K562 (cell line): Measurements from ENCODE around the gene PRDM8. TPM values are rescaled to one million over a fixed set of nuclear protein-coding genes. Genes with fewer than 3 reads are reported as not detected.

Experiments
- ATAC-seq: fragments of 200-7000 bp; cut with Tn5 transposase; 3 replicates; pipeline ENCODE4 v1.9.1; 2020; ENCODE audit warnings: moderate library complexity
- BruUV-seq: library from RNA; stranded (reverse); fragments of 400-500 nt; replicated peaks from 2 replicates; lab custom pipeline; 2021; lab: Mats Ljungman, UMichigan
- CTCF ChIA-PET: fragments of 300-600 bp; formaldehyde crosslinking; extraction: SDS; loops from one replicate; lab custom pipeline; 2021; ENCODE audit warnings: low intra/inter-chr PET ratio; lab: Yijun Ruan, JAX
- POLR2A ChIA-PET: fragments of 300-600, 350-650 bp; sonication (Branson Sonifier 250); formaldehyde crosslinking; extraction: SDS; loops from one replicate; lab custom pipeline; 2021; ENCODE audit warnings: antibody characterized with exemption, inconsistent platforms; lab: Yijun Ruan, JAX
- DNase-seq, 4 experiments: peaks; one replicate each; pipeline versions ENCODE4 v3.0.0 to v3.0.0-alpha.2; 2011 to 2018; ENCODE audit warnings: low spot score in 3 of 4, mixed read lengths in 3 of 4; ENCODE audit errors: extremely low read depth in 1 of 4
- FAIRE-seq: peaks from 2 replicates; lab custom pipeline; 2011; peaks lifted over from hg19 to GRCh38; lab: Jason Lieb, UNC
- H2AFZ ChIP-seq: 2 replicates; pipeline ENCODE4 v1.6.0; 2011; ENCODE audit warnings: low read depth, low read length, control low read depth, inconsistent platforms
- H3K27ac ChIP-seq: fragments of 200-600 bp; 3 replicates; pipeline ENCODE4 v1.8.0; 2011; ENCODE audit warnings: low read depth, mild to moderate bottlenecking, control low read depth, inconsistent platforms, low read length, moderate library complexity, mixed read lengths; ENCODE audit errors: extremely low read depth
- H3K27me3 ChIP-seq, 2 experiments: fragments of 300-600 bp in 1 of 2; 2 replicates in 1 of 2; 3 replicates in 1 of 2; pipeline versions ENCODE4 v1.6.0 to v1.8.0; 2011; ENCODE audit warnings: inconsistent platforms in 2 of 2, low read length in 2 of 2, mild to moderate bottlenecking in 1 of 2, mixed read lengths in 1 of 2, moderate library complexity in 1 of 2; ENCODE audit not compliant: control insufficient read depth in 2 of 2, insufficient read depth in 2 of 2
- H3K36me3 ChIP-seq: fragments of 300-600 bp; 3 replicates; pipeline ENCODE4 v1.8.0; 2011; ENCODE audit warnings: mild to moderate bottlenecking, low read length, inconsistent platforms; ENCODE audit not compliant: control insufficient read depth, insufficient read depth
- H3K4me1 ChIP-seq, 2 experiments: fragments of 200-600 bp in 1 of 2; replicated peaks in 1 of 2; 2 replicates in 1 of 2; 3 replicates in 1 of 2; pipeline versions ENCODE4 v1.5.1 to v1.8.0; 2011; ENCODE audit warnings: inconsistent platforms in 2 of 2, low read length in 2 of 2, mild to moderate bottlenecking in 1 of 2, mixed read lengths in 1 of 2, moderate library complexity in 1 of 2; ENCODE audit not compliant: control insufficient read depth in 2 of 2, insufficient read depth in 2 of 2
- H3K4me2 ChIP-seq: 2 replicates; pipeline ENCODE4 v1.6.1; 2011; ENCODE audit warnings: low read length, control low read depth, inconsistent platforms, mixed read lengths; ENCODE audit not compliant: insufficient read depth
- H3K4me3 ChIP-seq: fragments of 200-600 bp; sonication (generic), shearing (Covaris generic); 2 replicates; pipeline ENCODE4 v1.5.1; 2016; ENCODE audit warnings: control low read depth, inconsistent platforms
- H3K79me2 ChIP-seq: fragments of 200-600 bp; 3 replicates; pipeline ENCODE4 v1.8.0; 2011; ENCODE audit warnings: low read length, inconsistent platforms; ENCODE audit not compliant: control insufficient read depth, insufficient read depth
- H3K9ac ChIP-seq, 2 experiments: 2 replicates each; pipeline versions ENCODE4 v1.6.0 to v1.6.1; 2011; ENCODE audit warnings: low read depth in 2 of 2, low read length in 2 of 2, control low read depth in 1 of 2, inconsistent platforms in 1 of 2, mild to moderate bottlenecking in 1 of 2, mixed read lengths in 1 of 2; ENCODE audit not compliant: insufficient read depth in 1 of 2
- H3K9me1 ChIP-seq: one replicate; pipeline ENCODE4 v1.6.0; 2011; ENCODE audit warnings: inconsistent platforms, mild to moderate bottlenecking, low read length, moderate library complexity; ENCODE audit not compliant: control insufficient read depth, insufficient read depth
- H3K9me3 ChIP-seq: replicated peaks from 2 replicates; pipeline ENCODE4 v1.5.1; 2011; ENCODE audit warnings: low read depth, low read length, inconsistent platforms; ENCODE audit not compliant: control insufficient read depth, insufficient read depth
- H4K20me1 ChIP-seq: replicated peaks from 2 replicates; pipeline ENCODE4 v1.6.1; 2011; ENCODE audit warnings: low read length, inconsistent platforms, mixed read lengths; ENCODE audit not compliant: control insufficient read depth, insufficient read depth
- MEIS2 ChIP-seq: fragments of 450-650 bp; IDR thresholded peaks from 2 replicates; pipeline ENCODE4 v1.6.1; 2014; ENCODE audit warnings: mild to moderate bottlenecking; ENCODE audit not compliant: partially characterized antibody
- MYNN ChIP-seq, 2 experiments: sonication (generic); formaldehyde crosslinking in 1 of 2; IDR thresholded peaks; 2 replicates each; pipeline versions ENCODE4 v1.5.0 to v1.6.1; 2016 to 2020; ENCODE audit warnings: antibody characterized with exemption in 1 of 2, missing genetic modification reagents in 1 of 2
- TAL1 ChIP-seq: fragments of 450-650 bp; IDR thresholded peaks from 2 replicates; pipeline ENCODE4 v1.6.1; 2016; ENCODE audit warnings: mild to moderate bottlenecking
- in situ Hi-C: fragments of 300-500 bp; cut with MboI; formaldehyde crosslinking; loops from 4 replicates; pipeline ENCODE4 v1.15.0; 2018; ENCODE audit warnings: inconsistent platforms, mixed read lengths
- intact Hi-C: fragments of 100-400 bp; cut with micrococcal nuclease; formaldehyde crosslinking; loops from 2 replicates; pipeline ENCODE4 v1.14.2; 2022
- polyA plus RNA-seq, 8 experiments: library from polyadenylated mRNA; depleted of rRNA in 4 of 8; stranded (reverse) in 5 of 8; unstranded in 3 of 8; fragments of >200 nt; fragmentation: Nextera tagmentation in 2 of 8; fragmentation: Illumina TruSeq in 1 of 8; extraction: Ambion mirVana in 2 of 8; extraction: Trizol in 1 of 8; gene quantifications; 2 replicates each; pipeline versions ENCODE4 v1.2.1 to v1.2.3, GENCODE V29; 2011 to 2014; ENCODE audit warnings: inconsistent platforms in 1 of 8, missing spikeins in 1 of 8
- total RNA-seq, 7 experiments: library from RNA; depleted of rRNA in 6 of 7; stranded (reverse); fragments of >200 nt in 6 of 7; fragmentation: Illumina TruSeq in 2 of 7; extraction: Trizol in 2 of 7; gene quantifications; 2 replicates each; pipeline versions ENCODE4 v1.2.1 to v1.2.3, GENCODE V29; 2011 to 2021; ENCODE audit warnings: low replicate concordance in 1 of 7
- TF ChIP-seq, protein P1 (sequence below): fragments of 450-650 bp; IDR thresholded peaks from 2 replicates; pipeline ENCODE4 v1.6.1; 2016
- TF ChIP-seq, protein P2 (sequence below): IDR thresholded peaks from 2 replicates; pipeline ENCODE4 v1.6.1; 2012; ENCODE audit warnings: low read depth, low read length, improper control_type of control experiment, borderline replicate concordance
- TF ChIP-seq, protein P3 (sequence below), 2 experiments: IDR thresholded peaks in 1 of 2; conservative IDR thresholded peaks in 1 of 2; 2 replicates each; pipeline ENCODE4 v1.6.1; 2016; ENCODE audit warnings: low read depth in 2 of 2, mild to moderate bottlenecking in 1 of 2, missing compliant biosample characterization in 1 of 2, missing genetic modification characterization in 1 of 2, moderate library complexity in 1 of 2

The PRDM8 gene
- total and polyA plus RNA-seq, 9 of the 15 experiments (the other 6 are each of a cell fraction or from before 2014, with no cell fraction given): 0.40 TPM; not detected in 8

DNA sequence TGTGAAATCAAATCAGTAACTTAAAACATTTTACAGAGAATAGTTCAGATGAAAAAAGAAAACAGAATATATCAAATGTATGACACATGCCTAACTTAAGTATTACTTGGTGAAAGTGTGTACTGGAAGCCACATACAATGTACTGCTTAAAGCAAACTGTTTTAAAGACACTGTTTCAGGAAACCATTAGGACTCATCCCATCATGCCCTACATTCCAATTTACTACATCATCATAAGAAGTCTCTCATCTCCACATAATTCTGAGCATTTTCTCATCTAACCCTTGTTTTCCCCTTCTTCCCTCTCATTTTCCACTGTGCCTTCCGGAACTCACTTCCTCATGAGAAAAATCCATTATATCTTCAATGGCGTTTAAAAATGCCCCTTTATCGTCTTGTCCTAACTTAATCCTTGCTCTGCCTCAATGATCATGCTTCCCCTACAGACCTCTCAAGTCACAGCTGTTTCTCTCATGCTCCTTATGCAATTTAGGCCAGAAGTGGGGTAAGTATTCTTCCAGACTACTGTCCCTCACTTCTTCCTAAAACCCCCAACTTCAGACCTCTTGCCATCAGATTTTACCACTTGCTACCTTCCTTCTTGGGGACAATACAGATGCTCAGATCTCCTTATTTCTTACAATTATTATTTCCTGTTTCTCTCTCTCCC lies 42.3 kb downstream of the PRDM8 start (continued):
- TF ChIP-seq MYNN (IDR thresholded peaks at IDR 0.05): no peak
- no peak for TF ChIP-seq MYNN (CRISPR knock-in tag; IDR thresholded peaks at IDR 0.05)
- TF ChIP-seq, all 486 proteins: peak for 0

DNA sequence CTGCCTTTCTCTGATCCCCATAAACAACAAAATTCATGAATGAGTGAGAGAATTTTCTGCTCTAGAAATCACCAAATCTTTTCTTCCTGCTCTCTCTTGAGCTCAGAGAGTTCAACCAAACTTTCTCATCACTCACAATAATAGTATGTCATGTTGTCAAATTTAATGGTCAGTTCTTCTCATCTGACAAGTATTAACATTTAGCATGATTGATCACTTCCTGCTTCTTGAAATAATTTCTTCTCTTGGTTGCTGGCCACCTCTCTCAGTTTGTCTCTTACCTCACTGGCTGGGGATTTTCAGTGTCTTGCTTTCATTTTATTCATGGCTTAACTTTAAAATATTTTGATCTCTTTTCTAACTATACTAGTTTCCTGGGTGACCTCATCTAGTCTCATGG lies 43.7 kb downstream of the PRDM8 start:
- in situ Hi-C loops (no loop called here), intact Hi-C loops (no loop called here)
- ChIA-PET POLR2A (no interaction called here), CTCF (no interaction called here)
- Histone ChIP-seq H4K20me1 (no peaks in the 10 kb centered on the region), H3K4me2 (no peak overlapping the region), H3K9me3 (no peaks in the 10 kb centered on the region), H3K79me2 (no peaks in the 10 kb centered on the region), H3K4me3 (no peak overlapping the region), H3K36me3 (no peaks in the 10 kb centered on the region), H2AFZ (peak overlapping the region; percentile 45), H3K9ac (no peak overlapping the region), H3K4me1 (peaks cover 0 to 2% of the 10 kb centered on the region in 2 experiments; a peak in 2 of 5 replicates), H3K27me3 (no peaks in the 10 kb centered on the region), H3K27ac (no peak overlapping the region), H3K9me1 (no peaks in the 10 kb centered on the region)
- DNase-seq (no peak), ATAC-seq (peak; percentile 20; the same call in 2 of the 3 replicates), FAIRE-seq (no peak)
- BruUV-seq: no TSS peak
- TF ChIP-seq, protein P1, sequence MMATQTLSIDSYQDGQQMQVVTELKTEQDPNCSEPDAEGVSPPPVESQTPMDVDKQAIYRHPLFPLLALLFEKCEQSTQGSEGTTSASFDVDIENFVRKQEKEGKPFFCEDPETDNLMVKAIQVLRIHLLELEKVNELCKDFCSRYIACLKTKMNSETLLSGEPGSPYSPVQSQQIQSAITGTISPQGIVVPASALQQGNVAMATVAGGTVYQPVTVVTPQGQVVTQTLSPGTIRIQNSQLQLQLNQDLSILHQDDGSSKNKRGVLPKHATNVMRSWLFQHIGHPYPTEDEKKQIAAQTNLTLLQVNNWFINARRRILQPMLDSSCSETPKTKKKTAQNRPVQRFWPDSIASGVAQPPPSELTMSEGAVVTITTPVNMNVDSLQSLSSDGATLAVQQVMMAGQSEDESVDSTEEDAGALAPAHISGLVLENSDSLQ: peak; percentile 68
- TF ChIP-seq TAL1 (no peak), MEIS2 (peak; percentile 96)
- TF ChIP-seq, protein P2, sequence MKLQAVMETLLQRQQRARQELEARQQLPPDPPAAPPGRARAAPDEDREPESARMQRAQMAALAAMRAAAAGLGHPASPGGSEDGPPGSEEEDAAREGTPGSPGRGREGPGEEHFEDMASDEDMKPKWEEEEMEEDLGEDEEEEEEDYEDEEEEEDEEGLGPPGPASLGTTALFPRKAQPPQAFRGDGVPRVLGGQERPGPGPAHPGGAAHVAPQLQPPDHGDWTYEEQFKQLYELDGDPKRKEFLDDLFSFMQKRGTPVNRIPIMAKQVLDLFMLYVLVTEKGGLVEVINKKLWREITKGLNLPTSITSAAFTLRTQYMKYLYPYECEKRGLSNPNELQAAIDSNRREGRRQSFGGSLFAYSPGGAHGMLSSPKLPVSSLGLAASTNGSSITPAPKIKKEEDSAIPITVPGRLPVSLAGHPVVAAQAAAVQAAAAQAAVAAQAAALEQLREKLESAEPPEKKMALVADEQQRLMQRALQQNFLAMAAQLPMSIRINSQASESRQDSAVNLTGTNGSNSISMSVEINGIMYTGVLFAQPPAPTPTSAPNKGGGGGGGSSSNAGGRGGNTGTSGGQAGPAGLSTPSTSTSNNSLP: peak; percentile 28; the same call in 1 of the 2 replicates
- TF ChIP-seq, protein P3, sequence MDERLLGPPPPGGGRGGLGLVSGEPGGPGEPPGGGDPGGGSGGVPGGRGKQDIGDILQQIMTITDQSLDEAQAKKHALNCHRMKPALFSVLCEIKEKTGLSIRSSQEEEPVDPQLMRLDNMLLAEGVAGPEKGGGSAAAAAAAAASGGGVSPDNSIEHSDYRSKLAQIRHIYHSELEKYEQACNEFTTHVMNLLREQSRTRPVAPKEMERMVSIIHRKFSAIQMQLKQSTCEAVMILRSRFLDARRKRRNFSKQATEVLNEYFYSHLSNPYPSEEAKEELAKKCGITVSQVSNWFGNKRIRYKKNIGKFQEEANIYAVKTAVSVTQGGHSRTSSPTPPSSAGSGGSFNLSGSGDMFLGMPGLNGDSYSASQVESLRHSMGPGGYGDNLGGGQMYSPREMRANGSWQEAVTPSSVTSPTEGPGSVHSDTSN (CRISPR knock-in tag; IDR thresholded peaks at IDR 0.05; ENCODE audit: low read depth): no peak
- TF ChIP-seq, protein P3 (tag; conservative IDR thresholded peaks at IDR 0.05; ENCODE audit: low read depth): peak; percentile 93
